ENCODE measurements around the gene PWWP2A.

DNA sequence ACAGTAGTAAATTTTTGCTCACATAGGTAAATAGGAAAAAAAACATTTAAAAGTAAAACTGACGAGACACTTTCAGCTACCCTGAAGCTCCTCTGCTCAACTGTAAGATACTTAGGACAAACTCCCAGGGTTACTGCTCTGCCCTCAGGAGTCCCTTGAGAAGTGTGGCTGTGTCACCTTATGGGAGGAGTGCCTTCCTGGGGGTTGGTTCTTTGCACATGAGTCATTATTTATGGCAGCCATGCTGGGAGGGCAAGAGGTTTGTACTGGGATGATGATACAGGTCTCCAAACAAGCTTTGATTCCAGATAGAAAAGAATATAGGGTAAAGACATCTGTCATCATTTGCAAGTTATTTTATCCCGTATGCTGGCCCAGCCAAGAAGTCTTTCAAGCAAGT is 64.4 kb downstream of the PWWP2A start:
- TF ChIP-seq EZH2 (IDR thresholded peaks at IDR 0.05) = no peak
- TF ChIP-seq POLR2AphosphoS5 (IDR thresholded peaks at IDR 0.05; ENCODE audit: borderline replicate concordance, low read depth, low read length) = no peak

Data from SK-N-MC (cell line).